Activated naive CD4-positive, alpha-beta T cell treated with anti-CD3 and anti-CD28 coated beads, Interleukin-2, amount 50 U/mL, for 72 hours (primary cell): ENCODE data around the gene VPS9D1. TPM values are rescaled to one million over a fixed set of nuclear protein-coding genes. Genes with fewer than 3 reads are reported as not detected.

Experiments used
- ATAC-seq, 2 donors: fragments of 150-1000 bp; cut with Tn5 transposase; 2 replicates each; pipeline ENCODE4 v1.10.0; 2021; ENCODE audit warnings: mild to moderate bottlenecking in 2 of 2, moderate library complexity in 2 of 2
- DNase-seq, 2 donors: peaks; one replicate each; pipeline ENCODE4 v3.0.0; 2021 to 2022; ENCODE audit warnings: low spot score in 2 of 2
- H3K27ac Mint-ChIP-seq, 2 donors: one replicate each; pipeline ENCODE4 v1.8.0; 2022; ENCODE audit warnings: mild to moderate bottlenecking in 2 of 2, mixed read lengths in 2 of 2
- H3K36me3 Mint-ChIP-seq, 2 donors: one replicate each; pipeline ENCODE4 v1.8.0; 2022; ENCODE audit warnings: mixed read lengths in 2 of 2
- H3K9me3 Mint-ChIP-seq, 2 donors: one replicate each; pipeline ENCODE4 v1.8.0; 2022; ENCODE audit warnings: mixed read lengths in 2 of 2
- total RNA-seq, 2 donors: library from RNA; stranded (reverse); gene quantifications; one replicate each; pipeline ENCODE4 v1.2.3, GENCODE V29; 2022

VPS9D1 gene
- total RNA-seq, 2 donors from 2014 or later = 2.2 to 2.4 TPM

DNA sequence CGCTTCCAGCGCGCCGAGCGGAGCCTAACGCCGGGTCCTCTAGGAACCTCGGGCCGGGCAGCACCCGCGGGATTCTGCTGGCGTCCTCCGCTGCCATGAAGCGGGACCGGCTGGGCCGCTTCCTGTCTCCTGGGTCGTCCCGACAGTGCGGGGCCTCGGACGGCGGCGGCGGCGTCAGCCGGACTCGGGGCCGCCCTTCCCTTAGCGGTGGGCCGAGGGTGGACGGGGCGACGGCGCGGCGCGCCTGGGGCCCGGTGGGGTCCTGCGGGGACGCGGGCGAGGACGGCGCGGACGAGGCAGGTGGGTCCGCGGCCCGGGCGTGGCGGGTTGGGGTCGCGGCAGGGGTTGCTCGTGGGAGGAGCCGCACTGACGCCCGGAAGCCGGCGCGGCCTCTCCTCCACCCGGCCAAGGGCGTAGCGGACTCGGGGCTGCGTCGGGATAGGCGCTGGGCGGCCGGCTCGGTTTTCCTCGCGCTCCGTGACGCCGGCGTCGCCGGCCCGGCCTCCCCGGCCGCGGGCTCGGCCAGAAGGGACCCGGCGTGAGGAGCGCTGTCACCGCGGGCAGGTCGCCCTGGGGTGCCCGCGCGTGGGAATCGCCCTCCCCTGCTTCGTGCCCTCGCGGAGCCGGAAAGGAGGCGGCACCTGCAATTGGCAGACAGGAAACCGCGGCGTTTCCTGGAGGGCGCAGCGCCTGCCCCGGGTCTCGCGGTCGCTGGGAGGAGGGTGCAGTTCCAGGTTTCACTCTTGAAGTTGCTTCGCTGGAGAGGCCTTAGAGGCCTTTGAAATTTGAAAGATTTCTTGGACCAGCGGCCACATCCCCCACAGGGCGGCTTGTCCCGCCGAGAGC, 1.1 kb upstream of the VPS9D1 start:
- peak overlapping the region in 1 of 2 donors; percentile 84 for H3K27ac Mint-ChIP-seq
- ATAC-seq (peak; percentile 45 to 57), DNase-seq (peak; percentile 72 to 83)
- H3K9me3 Mint-ChIP-seq = no peaks in the 10 kb centered on the region
- H3K36me3 Mint-ChIP-seq = peaks cover 16 to 17% of the 10 kb centered on the region in 2 donors

DNA sequence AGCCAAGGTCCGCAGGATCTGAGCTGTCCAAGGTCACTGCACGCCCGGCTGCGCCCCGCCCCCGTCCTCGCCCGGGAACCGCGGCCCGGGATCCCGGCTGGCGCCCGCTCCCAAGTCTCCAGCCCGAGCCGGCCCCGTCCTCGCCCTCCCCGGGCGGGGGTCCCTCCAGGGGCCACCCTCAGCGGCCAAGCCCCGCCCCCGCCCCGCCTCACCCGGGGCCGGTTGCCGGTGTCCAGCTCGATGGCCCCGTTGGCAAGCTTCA, 216 bp downstream of the VPS9D1 start:
- DNase-seq = no peak
- peak in 1 of 2 donors; percentile 0 for ATAC-seq
- H3K27ac Mint-ChIP-seq = no peak overlapping the region
- peaks cover 16 to 17% of the 10 kb centered on the region in 2 donors for H3K36me3 Mint-ChIP-seq
- no peaks in the 10 kb centered on the region for H3K9me3 Mint-ChIP-seq

DNA sequence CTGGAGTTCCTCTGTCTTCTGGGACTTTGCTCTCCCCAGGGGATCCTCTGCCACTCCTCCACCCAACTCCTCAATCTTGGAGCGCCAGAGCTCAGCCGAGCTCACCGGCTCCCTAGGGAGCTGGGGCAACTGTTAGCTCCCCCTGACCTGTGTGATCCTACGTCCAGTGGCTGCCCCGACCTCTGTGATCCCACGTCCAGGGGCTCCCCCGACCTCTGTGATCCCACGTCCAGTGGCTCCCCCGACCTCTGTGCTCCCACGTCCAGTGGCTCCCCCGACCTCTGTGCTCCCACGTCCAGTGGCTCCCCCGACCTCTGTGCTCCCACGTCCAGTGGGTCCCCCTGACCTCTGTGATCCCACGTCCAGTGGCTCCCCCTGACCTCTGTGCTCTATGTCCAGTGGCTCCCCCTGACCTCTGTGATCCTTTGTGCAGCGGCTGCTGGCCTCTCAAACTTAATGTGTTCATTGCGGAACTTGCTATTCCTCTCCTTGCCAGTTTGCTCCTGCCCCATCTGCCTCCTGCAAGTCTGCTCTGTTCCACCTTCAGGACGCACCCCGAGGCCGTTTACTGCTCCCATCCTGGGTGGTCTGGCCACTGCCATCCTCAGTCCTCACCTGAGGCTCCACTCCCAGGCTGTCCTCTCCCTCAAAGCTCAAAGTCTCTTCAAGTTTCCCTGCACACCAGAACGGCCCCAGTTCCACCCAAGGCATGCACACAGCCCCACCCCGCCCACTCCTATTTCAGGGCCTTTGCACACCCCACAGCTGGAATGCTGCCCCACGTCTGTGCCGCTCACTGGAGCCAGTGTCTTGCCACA, 2.8 kb downstream of the VPS9D1 start:
- Mint-ChIP-seq H3K36me3 (peaks cover 5 to 20% of the 10 kb centered on the region in 2 donors), H3K27ac (peak overlapping the region in 1 of 2 donors; percentile 76), H3K9me3 (no peaks in the 10 kb centered on the region)
- DNase-seq = no peak
- no peak for ATAC-seq

DNA sequence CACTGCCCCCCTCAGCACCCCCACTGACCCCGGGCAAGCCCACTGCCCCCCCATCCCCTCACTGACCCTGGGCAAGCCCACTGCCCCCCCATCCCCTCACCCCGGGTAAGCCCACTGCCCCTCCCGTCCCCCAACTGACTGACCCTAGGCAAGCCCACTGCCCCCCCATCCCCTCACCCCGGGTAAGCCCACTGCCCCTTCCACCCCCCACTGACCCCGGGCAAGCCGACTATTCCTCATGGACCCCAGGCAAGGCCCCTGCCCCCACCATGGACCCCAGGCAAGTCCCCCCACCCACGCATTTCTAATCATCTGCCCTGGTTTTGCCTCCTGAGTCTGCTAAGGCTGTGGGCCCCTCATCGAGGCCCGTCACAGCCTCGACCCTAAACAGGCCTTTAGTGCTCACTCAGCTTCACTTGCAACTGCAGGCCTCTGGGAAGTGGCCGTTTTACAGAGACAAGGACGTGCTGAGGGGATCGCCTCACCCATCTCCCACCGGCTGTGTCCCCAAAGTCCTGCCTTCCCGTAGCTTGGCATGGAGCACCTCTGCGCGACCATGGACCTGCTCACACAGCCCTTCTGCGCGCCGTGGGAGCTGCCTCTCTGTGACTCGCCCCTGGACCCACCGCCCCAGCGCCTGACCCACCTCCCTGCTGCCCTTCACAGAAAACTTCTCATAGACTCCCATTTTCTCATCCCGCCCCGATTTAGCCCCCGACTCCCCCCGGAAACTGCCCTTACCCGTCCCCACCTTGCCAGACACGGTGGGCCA, 3.6 kb downstream of the VPS9D1 start:
- Mint-ChIP-seq H3K9me3 (no peaks in the 10 kb centered on the region), H3K36me3 (peaks cover 0 to 14% of the 10 kb centered on the region in 2 donors), H3K27ac (no peak overlapping the region)
- no peak for DNase-seq
- no peak for ATAC-seq

DNA sequence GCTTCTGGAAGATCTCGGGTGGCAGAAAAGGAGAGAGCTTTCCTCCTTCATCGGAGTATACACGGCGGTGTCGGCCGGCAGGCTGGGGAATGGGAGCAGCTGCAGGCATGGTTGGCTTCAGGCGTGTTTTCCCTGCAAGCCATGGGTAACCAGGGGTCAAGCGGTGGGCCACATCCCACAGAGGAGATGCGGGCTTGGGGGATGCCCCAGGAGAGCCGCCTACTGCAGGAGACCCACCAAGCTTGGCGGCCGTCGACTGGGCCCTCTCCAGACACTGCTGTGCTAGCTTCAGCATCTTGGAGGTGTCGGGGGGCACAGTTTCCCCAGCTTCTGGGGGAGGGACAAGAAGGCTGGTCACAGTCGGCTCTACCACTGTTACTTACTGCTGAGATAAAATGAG, 4.2 kb downstream of the VPS9D1 start:
- ATAC-seq = no peak
- DNase-seq = no peak
- Mint-ChIP-seq H3K36me3 (peaks cover 0 to 14% of the 10 kb centered on the region in 2 donors), H3K27ac (no peak overlapping the region), H3K9me3 (no peaks in the 10 kb centered on the region)

DNA sequence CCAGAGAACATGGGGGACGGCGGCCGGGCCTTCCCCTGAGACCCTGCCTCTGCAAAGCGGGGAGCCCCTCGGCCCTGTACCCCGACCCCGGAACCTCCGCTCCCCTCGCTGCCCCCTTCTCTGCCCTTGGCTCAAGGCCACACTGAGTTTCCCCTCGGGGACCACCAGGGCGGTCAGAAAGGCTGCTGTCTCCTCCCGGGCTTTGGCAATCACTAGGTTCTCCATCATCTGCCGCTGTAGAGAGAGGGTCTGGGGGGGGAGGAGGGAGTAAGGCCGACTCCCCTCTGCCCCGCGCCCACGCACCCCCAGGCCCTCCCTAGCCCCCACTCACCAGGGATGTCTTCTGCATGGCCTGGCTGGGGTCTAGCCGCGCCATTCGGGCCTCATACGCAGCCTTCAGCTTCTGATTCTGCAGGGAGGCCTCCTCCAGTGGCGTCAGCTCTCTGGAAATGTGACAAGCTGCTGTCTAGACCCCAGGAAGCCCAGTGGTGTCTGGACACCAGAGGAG, 8.4 kb downstream of the VPS9D1 start:
- H3K9me3 Mint-ChIP-seq = no peaks in the 10 kb centered on the region
- DNase-seq = no peak
- H3K27ac Mint-ChIP-seq = peak overlapping the region in 1 of 2 donors; percentile 46
- peaks cover 0 to 14% of the 10 kb centered on the region in 2 donors for H3K36me3 Mint-ChIP-seq
- ATAC-seq = peak in 1 of 2 donors; percentile 5

DNA sequence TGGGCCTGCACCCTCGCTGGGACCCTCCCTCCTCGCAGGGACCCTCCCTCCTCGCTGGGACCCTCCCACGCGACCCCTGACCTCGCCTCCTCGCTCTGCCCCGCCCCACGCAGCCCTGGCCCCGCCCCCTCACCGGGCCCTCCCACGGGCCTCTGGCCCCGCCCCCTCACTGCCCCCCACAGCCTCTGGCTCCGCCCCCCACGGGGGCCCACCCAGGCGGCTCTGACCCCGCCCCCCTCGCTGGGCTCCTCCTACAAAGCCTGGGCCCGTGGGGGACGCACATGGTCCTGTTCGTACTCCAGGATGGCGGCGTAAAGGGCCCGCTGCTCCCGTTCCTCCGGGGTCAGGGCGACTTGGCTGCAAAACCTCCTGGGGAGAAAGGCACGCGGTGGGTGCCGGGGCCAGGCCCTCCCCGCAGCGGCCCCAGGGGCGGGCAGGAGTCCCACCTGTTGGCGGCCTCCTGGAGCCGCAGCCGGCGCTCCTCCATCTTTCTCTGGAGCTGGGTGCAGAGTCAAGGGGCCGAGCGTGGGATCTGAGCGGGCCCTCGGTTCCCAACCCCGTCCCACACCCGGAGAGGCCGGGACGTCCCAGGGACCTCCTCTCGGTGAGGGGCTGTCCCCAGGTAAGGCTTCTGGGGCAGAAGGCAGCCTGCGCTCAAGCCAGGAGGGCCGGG, 9.0 kb downstream of the VPS9D1 start:
- Mint-ChIP-seq H3K9me3 (no peaks in the 10 kb centered on the region), H3K27ac (peak overlapping the region in 1 of 2 donors; percentile 46), H3K36me3 (peaks cover 0 to 14% of the 10 kb centered on the region in 2 donors)
- DNase-seq (peak in 1 of 2 donors; percentile 96), ATAC-seq (peak; percentile 72 to 89)

DNA sequence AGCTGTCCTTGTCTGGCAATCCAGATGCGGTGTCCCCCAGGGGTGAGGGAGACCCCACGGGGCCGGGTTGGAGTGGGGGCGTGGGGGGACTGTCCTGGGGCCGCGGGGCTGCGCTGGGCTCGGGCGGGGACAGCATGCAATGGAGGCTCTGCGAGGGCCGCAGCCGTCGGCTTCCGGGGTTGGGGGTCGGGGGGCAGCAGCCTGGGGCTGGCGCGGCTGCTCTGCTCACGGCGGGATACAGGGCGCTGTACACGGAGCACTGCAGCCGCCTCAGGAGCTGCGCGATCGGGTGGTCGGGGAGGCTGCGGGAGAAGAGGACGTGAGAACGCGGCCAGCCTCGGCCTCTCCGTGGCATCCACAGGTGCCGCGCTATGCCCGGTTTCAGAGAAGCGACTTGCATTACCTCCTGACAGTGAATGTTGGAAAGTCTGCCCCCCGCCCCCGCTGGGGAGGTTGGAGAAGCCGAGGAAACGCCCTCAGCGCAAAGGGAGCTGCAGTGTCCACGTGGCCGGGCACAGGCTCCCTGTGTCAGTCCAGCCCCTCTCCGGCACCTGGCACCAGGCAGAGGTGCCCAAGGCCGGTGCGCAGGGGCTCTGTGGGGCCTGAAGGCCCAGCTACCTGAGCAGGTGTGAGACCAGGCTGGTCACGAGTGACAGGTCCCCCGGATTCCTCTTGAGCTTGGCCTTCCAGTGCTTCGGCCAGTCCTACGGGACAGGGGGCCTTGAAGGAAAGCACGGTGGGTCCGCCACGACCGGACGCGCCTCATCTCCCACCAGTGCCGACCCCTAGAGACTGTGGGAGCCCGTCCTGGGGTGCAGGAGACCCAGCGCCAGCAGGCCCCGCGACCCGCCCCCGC, 9.8 kb downstream of the VPS9D1 start:
- no peak for DNase-seq
- Mint-ChIP-seq H3K9me3 (no peaks in the 10 kb centered on the region), H3K27ac (no peak overlapping the region), H3K36me3 (peaks cover 0 to 14% of the 10 kb centered on the region in 2 donors)
- peak in 1 of 2 donors; percentile 21 for ATAC-seq

DNA sequence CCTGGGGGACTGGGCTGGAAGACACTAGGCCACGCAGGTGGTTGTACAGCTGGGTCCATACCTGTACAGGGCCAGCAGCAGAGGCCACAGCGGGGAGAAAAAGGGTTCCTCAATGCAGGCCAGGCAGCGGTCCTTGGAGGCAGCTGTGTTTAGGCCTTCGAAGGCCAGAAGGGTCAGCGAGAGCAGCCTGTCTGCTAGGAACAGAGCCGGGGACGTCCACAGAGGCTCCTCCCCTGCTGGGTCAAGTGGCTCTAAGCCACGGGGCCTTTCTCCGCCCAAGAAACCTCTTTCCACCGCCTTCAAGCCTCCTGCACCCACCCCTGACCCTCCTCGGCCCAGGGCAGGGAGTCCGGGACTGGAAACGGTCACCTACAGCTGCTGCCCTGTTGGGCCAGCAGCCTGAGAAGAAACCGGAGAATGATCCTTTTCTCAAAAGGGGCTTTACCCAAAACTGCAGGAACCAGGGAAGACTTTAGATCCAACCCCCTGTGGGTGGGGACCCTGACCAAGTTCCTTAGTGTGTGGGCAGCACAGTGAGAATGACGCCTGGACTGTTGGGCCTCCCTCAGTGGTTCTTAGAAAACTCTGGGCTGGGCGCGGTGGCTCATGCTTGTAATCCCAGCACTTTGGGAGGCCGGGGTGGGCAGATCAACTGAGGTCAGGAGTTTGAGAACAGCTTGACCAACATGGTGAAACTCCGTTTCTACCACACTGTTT, 10.8 kb downstream of the VPS9D1 start:
- H3K9me3 Mint-ChIP-seq = no peaks in the 10 kb centered on the region
- no peak overlapping the region for H3K27ac Mint-ChIP-seq
- ATAC-seq (no peak), DNase-seq (no peak)
- H3K36me3 Mint-ChIP-seq = peaks cover 0 to 11% of the 10 kb centered on the region in 2 donors

DNA sequence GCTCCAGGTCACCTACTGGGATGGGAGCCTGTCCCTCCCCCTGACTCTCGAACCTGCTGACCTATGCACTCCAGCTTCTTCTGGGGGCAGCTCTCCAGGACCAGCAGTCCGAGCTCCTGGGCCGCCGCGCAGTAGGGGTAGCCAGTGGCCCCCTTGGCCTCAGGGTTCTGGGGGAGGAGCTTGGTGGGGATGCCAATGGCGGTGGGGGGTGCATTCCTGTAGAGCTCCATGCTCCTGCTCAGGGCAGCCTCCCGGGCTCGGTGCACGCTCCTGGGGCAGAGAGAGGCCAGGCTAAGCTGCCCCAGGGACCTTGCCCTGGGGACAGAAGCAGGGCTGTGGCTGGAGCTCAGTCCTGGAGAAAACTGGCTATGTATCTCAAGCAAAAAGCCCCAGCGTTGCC, 11.5 kb downstream of the VPS9D1 start:
- no peak overlapping the region for H3K27ac Mint-ChIP-seq
- no peak for DNase-seq
- no peaks in the 10 kb centered on the region for H3K9me3 Mint-ChIP-seq
- ATAC-seq = no peak
- peaks cover 0 to 4% of the 10 kb centered on the region in 2 donors for H3K36me3 Mint-ChIP-seq

DNA sequence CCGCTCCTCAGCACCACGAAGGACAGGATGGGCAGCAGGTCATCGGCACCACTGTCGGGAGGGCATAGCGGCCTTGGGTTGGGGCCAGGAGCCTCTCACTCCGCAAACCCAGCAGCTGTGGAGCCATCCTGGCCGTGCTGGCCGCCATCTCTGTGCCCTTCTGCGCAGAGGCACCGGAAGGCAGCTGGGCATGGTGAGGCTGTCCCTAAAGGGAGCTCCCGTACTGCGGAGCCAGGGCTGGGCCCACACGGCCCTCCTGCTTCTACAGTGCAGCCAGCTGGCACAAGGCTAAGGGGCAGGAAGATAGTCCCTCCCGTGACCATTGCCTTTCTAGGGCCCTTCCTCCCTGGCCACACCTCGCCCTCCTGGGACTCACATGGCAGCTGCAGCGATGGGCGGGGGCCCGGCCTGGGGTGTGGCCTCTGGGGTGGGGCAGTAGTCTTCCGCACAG, 12.2 kb downstream of the VPS9D1 start:
- no peaks in the 10 kb centered on the region for H3K36me3 Mint-ChIP-seq
- no peak overlapping the region for H3K27ac Mint-ChIP-seq
- ATAC-seq (no peak), DNase-seq (no peak)
- H3K9me3 Mint-ChIP-seq = no peaks in the 10 kb centered on the region

DNA sequence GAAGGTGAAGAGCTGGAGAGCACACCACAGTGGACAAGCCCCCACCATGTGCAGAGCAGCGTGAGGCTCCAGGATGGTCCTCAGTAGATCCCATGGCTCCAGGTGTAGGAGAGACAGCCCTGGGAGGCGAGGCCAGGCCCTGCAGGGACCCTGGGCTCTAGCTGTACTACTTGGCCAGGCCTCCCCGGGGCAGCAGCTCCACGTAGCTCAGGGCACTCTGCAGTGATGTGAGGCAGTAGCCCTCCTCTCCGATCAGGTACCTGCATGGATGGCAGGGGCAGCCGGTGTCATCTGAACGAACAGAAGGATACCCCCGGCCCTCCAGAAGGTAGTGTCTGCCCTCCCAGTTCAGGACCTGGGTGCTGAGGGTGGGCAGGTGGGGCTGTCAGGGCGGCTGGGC, 13.0 kb downstream of the VPS9D1 start:
- no peak for ATAC-seq

DNA sequence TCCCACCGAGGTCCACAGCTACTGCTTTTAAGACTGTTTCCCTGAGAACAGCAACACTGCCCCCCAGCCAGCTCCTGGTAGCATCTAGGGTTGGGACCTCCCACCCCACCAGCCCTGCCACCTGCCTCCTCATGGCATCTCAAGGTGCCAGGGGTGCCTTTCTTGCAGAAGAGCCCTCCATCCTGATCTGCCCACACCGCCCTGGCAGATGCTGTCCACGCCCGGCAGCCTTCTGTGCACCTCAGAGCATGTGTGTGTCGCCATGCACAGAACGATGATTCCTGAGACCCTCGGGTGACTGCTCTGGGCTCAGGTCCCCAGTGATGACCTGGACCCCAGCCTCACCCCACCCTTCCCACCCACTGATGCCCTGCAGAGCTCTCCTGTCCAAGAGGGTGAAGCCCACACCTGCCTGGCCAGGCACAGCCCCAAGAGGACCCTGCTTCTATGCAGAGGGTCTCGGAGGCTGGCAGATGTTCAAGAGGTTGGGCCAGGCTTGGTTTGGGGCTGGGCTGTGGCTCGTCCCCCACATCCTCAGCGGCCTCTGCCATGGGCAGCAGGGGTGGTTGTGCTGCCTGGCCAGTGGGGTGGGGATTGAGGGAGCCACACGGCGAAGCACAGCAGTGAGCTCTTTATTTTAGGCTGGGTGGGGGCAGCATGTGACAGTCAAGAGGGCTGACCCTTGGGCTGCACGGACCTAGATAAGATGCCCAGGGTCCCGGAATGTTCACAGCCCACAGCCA, 14.0 kb downstream of the VPS9D1 start:
- Mint-ChIP-seq H3K9me3 (no peaks in the 10 kb centered on the region), H3K36me3 (no peaks in the 10 kb centered on the region), H3K27ac (no peak overlapping the region)
- DNase-seq (no peak), ATAC-seq (no peak)

More for the DNA sequence above, 13.0 kb downstream of the VPS9D1 start:
- Mint-ChIP-seq H3K9me3 (no peaks in the 10 kb centered on the region), H3K27ac (peak overlapping the region in 1 of 2 donors; percentile 72), H3K36me3 (no peaks in the 10 kb centered on the region)
- no peak for DNase-seq

DNA sequence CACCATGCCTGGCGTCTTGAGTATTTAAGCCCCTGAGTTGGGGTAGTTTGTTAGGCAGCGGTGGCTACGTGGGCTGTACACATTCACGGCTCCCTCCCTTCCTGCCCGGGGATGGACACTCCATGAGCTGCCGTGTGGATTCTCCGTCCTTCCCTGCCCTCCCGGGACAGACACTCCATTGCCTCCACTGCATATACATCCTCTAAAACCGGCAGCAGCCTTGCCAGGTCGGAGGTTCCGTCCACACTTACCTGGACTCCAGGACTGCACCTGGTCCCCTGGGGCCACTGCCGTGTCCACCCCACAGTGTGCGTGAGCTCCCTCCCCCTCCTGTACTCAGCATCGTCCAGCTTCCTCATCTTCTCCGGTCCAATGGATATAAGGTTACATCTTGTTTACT, 15.7 kb downstream of the VPS9D1 start:
- DNase-seq (no peak), ATAC-seq (no peak)
- no peak overlapping the region for H3K27ac Mint-ChIP-seq
- no peaks in the 10 kb centered on the region for H3K36me3 Mint-ChIP-seq
- no peaks in the 10 kb centered on the region for H3K9me3 Mint-ChIP-seq
